ENCODE measurements around the gene RBBP8.
A peak's percentile ranks its signal among the peaks of the same experiment; 100 is the strongest.
"Not testable (repeated sequence)": the region's sequence is repeated elsewhere in the genome, so short reads cannot be mapped to it uniquely, and the experiment has no call there.

Gene RBBP8

GRCh38 chr18:22933206-22933965, at the start of gene RBBP8:
Gene RBBP8, plus strand, starts transcription at chr18:22933328. Its CDS starts 3,524 bp downstream, at chr18:22936852.
- peak; percentile 88 for DNase-seq (ENCODE audit: low spot score)

GRCh38 chr18:22883827-22884226, 49.3 kb upstream of the RBBP8 start:
- no peak for DNase-seq (ENCODE audit: low spot score)

- DNase-seq (ENCODE audit: low spot score) = not testable (repeated sequence)
These were observed 47.4 kb upstream of the RBBP8 start for GRCh38 chr18:22885694-22886093.

DNA sequence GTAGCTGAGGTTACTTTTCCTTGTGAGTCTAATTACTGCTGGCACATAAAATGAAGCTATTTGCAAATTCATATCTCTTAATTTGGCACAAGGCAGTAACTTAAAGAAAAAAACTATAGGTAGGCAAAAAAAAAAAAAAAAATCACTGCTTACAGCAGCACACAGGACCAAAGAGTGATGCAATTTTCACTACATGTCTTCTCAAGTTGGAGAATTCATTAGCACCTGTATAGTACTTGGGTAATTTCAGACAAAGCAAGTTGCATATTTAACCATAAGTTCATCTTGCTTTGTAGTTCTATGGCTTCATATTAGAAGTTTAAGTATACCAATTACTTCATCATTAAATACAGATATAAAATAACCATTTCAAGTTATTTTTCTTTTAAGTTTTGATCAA, 33.7 kb upstream of the RBBP8 start:
- no peak for DNase-seq (ENCODE audit: low spot score)

DNA sequence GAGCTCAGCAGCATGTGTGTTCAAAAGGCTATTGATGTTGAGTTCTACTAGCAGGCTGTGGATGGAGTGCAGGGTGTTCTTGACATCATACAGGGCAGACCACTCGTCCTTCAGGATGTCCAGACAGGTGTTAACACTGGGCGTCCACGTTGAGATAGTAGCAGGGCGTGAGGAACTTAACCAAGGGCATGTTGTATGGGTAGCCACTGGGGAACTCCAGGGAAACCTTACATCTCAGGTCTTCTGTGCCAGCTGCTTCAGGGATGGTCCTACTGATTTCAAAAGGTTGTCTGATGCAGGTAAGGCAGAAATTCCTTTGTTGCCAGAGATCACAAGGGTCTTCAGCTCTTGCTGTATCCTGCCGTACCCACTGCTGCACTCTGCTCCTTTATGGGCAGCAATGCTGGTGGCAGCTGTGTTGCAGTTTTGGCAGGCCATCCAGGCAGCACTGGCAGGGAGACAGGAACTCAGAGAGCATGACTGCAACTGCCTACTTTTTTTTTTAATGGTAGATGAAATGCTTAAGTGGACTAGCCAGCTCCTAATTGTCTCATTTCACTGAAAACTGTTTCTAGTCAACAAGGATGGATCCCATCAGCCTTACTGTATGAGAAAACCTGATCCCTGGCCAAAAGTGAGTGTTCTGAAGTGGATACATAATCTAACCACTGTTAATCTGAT, 32.4 kb upstream of the RBBP8 start:
- peak; percentile 39 for DNase-seq (ENCODE audit: low spot score)

GRCh38 chr18:22902093-22902492, 31.0 kb upstream of the RBBP8 start:
- DNase-seq (ENCODE audit: low spot score) = no peak

DNA sequence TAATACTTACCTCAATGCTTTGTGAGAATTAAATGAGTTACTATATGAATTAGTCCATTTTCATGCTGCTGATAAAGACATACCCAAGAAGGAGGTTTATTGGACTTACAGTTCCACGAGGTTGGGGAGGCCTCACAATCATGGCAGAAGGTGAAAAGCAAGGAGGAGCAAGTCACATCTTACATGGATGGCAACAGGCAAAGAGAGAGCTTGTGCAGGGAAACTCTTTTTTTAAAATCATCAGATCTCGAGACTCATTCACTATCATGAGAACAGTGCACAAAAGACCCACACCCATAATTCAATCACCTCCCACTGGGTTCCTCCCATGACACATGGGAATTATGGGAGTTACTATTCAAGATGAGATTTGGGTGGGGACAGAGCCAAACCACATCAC, 29.9 kb upstream of the RBBP8 start:
- DNase-seq (ENCODE audit: low spot score) = not testable (repeated sequence)

DNA sequence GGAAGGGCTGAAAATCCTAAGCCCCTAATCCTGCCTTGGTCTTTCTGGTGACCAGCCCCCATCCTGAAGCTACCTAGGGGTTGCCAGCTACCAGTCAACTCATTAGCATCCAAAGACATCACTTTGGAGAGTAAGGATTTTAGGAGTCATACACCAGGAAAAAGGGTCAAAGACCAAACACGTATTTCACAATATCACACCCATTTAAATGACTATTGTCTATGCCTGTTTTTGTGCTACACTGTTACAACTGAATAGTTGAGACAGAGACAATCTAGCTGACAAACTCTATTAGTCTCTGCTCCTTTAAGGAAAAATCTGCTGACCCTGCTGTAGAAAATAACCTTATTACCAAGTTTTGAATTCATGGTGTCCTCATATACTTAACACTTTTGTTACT, 21.0 kb upstream of the RBBP8 start:
- no peak for DNase-seq (ENCODE audit: low spot score)

- no peak for DNase-seq (ENCODE audit: low spot score)
These were observed 20.3 kb upstream of the RBBP8 start for GRCh38 chr18:22912835-22913234.

DNA sequence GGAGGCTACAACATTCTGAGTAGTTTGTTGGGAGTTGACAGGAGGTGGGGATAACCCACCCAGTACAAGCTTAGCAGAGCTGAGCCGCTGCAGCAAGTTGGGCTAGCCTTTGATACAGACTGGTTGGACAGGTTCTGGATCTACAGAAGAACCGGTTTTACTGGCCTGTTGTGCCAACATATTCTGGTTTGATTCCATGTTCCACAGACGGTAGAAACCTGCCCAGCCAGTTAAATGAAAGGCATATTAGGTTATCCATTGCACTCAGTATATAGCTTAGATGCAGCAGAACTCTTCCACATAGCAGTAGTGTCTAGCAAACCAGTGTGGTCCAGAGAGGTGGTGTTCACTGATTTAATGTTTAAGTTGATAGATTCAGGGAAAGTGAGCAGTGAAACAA, 19.3 kb upstream of the RBBP8 start:
- no peak for DNase-seq (ENCODE audit: low spot score)

DNA sequence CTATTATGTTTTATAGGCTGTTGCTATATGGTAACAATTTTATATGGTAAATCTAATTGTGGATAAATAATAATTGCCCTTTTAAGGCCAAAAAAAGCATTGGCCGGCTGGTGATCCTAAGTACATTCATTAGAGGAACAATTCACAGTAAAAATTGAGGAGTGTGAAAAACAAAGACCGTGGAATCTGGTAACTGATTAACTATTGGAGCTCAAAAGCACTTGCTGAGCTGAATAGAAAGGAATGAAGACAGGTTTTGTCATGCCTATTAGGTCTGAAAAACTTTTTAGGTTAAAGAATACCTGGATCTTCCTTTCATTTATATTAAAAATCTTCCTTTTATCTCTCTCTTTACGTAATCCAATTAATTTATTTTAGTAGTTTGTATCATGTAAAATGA, 18.5 kb upstream of the RBBP8 start:
- no peak for DNase-seq (ENCODE audit: low spot score)

- DNase-seq (ENCODE audit: low spot score) = no peak
These were observed 17.8 kb upstream of the RBBP8 start for GRCh38 chr18:22915337-22915736.

DNA sequence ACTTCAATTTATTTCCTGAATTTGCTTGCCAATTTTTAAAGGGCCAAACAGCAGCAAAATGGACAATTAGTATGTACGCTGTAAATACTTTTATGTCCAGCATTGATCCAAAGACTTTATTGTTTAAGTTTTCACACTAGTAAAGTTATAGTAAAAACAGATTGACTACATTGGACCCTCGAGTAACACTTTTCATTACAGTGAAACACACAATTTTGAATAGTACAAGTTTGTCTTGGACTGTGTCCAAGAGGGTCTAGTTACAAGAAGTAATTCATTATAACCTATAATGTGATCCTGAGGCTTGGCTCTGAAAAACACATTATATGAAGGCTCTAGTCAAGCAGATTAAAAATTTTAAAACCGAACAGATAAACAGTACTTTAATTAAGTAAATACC, 11.4 kb upstream of the RBBP8 start:
- DNase-seq (ENCODE audit: low spot score) = no peak

DNA sequence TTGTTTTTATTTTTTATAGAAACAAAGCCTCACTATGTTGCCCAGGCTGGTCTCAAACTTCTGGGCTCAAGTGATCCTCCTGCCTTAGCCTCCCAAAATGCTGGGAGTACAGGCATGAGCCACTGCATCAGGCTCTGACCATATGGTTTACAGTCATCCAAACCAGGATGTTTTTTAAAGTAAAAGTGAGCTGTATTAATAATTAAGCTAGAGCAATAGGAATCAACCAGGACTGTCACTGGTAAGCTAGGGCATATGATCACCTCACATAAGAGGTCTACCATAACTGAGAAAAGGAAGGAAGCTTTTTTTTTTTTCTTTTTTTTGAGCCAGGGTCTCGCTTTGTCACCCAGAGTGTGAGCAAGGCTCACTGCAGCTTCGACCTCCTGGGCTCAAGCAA, 8.5 kb upstream of the RBBP8 start:
- DNase-seq (ENCODE audit: low spot score) = no peak

DNA sequence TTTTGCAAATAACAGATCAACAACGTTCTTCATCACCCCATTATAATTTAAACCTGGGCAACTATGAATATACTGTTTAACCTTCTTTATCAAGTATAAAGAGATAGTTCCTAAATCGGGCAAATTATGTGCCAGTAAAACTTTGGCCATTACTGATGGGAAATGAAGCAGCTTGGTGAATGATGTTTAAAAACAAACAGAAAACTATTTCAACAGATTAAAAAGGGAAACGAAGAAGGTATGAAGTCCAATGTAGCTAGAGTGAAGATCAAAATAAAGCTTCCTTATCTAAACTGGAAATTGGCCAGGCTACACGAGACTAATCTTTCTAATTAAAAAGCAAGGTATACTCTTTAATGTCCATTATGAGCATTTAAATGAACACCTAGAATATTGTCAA, 6.7 kb upstream of the RBBP8 start:
- no peak for DNase-seq (ENCODE audit: low spot score)

DNA sequence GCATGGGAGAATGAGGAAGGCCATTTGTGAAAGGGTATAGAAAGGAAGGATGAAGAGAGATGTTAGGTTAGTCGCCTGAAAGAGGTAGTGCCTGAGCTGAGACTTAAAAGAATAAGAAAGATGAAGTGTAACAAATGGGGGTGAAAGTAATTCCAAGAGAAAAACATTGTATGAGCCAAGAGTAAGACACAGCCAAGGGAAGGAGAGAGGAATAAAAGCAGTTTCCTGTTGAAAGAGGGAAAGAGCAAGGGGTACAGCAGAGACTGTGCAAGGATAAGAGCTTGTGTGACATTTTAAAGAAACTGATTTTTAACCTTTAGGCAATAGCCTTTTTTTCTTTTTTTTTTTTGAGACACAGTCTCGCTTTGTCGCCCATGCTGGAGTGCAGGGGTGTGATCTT, 4.8 kb upstream of the RBBP8 start:
- DNase-seq (ENCODE audit: low spot score) = no peak

GRCh38 chr18:22930089-22930713, 2.9 kb upstream of the RBBP8 start:
- peak; percentile 78 for DNase-seq (ENCODE audit: low spot score)

DNA sequence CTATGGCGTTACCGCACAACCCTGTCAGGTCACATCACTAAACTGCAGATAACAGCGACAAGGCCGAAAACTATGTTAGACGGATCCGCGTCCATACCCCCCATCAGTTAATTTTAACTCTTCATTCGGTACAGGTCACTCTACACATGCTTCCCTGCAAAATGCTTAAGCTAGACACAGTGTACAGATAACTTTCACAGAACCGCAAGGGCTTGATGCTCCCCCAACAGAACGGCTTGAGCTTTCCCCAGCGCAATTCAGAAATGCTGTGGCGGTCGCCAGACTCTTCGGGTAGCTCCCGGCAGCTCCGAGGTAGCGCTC, 283 bp upstream of the RBBP8 start:
- DNase-seq (ENCODE audit: low spot score) = no peak

GRCh38 chr18:22933966-22934423, 867 bp downstream of the RBBP8 start:
- DNase-seq (ENCODE audit: low spot score) = no peak

- DNase-seq (ENCODE audit: low spot score) = no peak
These were observed 1.7 kb downstream of the RBBP8 start for GRCh38 chr18:22934789-22935188.

GRCh38 chr18:22935431-22935830, 2.3 kb downstream of the RBBP8 start:
- no peak for DNase-seq (ENCODE audit: low spot score)

DNA sequence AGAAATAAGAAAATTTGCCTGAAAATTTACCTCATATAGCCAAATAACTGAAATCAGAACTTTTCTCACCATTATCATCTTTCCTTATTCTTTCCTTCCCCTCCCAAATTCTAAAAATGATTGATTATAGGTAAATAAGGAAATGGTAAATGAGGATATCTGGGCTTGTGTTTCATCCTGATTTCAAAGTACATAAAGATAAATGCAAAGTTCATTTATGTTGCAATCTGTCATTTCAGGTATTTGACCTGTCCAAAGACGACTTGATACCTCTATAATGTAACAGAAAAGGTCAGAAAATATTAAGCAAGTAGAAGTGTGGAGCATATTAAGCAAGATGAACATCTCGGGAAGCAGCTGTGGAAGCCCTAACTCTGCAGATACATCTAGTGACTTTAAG, 3.4 kb downstream of the RBBP8 start:
- no peak for DNase-seq (ENCODE audit: low spot score)

DNA sequence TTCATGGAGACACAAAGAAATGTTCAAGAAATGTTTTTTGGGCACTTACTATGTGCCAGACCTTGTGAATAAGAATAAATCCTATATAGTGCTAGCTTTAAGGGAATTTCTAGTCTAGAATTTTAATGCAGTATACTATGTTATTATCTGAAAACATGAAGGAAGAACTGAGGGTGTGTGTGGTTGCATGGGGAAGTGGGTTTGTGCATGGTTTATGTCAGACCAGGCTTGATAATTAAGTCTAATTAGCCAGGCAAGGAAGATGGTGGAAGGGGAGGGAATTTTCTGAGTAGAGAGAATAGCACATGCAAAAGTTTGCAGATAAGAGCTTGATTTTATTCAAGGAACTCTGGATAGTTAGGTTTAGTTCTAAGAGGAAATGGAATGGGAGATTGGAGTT, 6.5 kb downstream of the RBBP8 start:
- no peak for DNase-seq (ENCODE audit: low spot score)

Measured in Ammon's horn (tissue), 1 donor.